Measurements from ENCODE around the gene LDHA. TPM values are rescaled to one million over a fixed set of nuclear protein-coding genes. Genes with fewer than 3 reads are reported as not detected.

Gene LDHA
- total RNA-seq, 6 donors from 2014 or later, result 101 to 417 (median 275) TPM

DNA sequence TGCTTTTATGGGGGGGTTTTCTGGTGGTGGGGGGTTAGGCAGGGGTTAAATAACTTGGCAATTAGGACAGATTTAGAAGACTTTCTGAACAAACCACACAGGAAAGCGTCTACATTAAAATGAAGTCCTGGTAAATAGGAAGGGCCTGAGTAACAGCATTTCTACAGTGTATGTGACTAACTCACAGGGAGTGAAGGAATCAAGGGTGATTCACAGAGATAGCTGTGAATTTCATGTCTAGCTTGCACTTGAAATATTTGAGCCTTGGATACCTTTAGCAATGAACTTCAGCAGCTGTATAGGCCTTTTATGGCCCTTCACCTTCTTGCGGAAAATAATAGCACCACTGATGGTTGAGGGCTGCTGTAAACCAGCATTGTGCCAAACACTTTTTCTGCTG lies 26.1 kb upstream of the LDHA start:
- H3K4me1 ChIP-seq, result no peaks in the 10 kb centered on the region
- H3K36me3 ChIP-seq, result peaks cover 23 to 43% (median 31%) of the 10 kb centered on the region in 4 donors
- no peak for DNase-seq
- no peak for ATAC-seq (ENCODE audit: low FRiP score in 2 of 2)
- H3K9me3 ChIP-seq, result no peaks in the 10 kb centered on the region
- WGBS, 2 donors, result 83% methylated on average over 2 of the region's 2 CpGs
- TF ChIP-seq, protein P1, sequence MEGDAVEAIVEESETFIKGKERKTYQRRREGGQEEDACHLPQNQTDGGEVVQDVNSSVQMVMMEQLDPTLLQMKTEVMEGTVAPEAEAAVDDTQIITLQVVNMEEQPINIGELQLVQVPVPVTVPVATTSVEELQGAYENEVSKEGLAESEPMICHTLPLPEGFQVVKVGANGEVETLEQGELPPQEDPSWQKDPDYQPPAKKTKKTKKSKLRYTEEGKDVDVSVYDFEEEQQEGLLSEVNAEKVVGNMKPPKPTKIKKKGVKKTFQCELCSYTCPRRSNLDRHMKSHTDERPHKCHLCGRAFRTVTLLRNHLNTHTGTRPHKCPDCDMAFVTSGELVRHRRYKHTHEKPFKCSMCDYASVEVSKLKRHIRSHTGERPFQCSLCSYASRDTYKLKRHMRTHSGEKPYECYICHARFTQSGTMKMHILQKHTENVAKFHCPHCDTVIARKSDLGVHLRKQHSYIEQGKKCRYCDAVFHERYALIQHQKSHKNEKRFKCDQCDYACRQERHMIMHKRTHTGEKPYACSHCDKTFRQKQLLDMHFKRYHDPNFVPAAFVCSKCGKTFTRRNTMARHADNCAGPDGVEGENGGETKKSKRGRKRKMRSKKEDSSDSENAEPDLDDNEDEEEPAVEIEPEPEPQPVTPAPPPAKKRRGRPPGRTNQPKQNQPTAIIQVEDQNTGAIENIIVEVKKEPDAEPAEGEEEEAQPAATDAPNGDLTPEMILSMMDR (IDR thresholded peaks at IDR 0.05), result no peak
- no peak for TF ChIP-seq POLR2AphosphoS5 (IDR thresholded peaks at IDR 0.05)
- no peak overlapping the region for H3K4me3 ChIP-seq
- no peak overlapping the region for H3K27ac ChIP-seq
- H3K27me3 ChIP-seq, result no peaks in the 10 kb centered on the region

DNA sequence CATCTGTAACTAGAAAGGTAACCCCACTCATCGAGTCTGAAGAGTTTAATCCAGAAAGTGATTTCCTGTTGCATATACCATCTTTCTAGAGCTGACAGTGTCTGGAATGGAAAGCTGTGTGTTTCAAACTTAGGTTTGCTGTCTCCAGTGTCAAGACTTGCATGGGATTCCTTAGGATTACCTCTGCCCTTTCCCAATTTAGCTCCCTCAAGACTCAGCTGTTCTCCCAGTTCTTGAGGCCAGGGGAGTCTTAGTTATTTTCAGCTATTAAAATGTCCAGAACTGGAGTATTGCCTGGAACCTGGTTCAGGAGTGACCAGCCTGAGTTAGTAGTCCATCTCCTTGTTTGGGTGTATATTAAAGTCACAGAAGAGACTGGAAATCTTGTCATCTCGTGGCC lies 25.0 kb upstream of the LDHA start:
- no peaks in the 10 kb centered on the region for H3K27me3 ChIP-seq
- no peak for ATAC-seq (ENCODE audit: low FRiP score in 2 of 2)
- 58 to 66% methylated on average over 2 of the region's 2 CpGs for WGBS, 2 donors
- H3K9me3 ChIP-seq, result no peaks in the 10 kb centered on the region
- no peak for TF ChIP-seq EP300 (IDR thresholded peaks at IDR 0.05)
- no peak for TF ChIP-seq POLR2A (IDR thresholded peaks at IDR 0.05)
- TF ChIP-seq, protein P1 (IDR thresholded peaks at IDR 0.05), result no peak
- TF ChIP-seq POLR2AphosphoS5 (IDR thresholded peaks at IDR 0.05), result no peak
- no peak overlapping the region for H3K4me3 ChIP-seq
- no peak for DNase-seq
- H3K4me1 ChIP-seq, result no peaks in the 10 kb centered on the region
- H3K27ac ChIP-seq, result no peak overlapping the region
- H3K36me3 ChIP-seq, result peaks cover 11 to 31% (median 20%) of the 10 kb centered on the region in 4 donors

DNA sequence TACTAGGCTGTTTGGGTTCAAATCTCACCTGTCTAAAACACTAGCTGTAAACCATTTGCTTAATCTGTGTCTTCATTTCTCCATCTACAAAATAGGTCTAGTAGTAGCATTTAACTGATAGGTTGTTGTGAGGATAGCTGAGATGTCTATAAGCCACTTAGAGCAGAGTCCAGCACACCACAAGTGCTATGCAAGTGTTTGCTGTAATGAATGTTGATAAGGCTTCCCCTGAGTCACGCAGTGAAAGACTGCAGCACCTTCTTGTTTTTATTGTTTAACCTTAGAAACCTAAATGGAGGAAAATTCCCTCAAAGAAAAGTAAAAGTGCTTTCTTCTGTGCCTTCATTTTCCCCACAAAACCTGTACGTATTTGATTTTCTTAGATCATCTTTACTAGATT lies 23.1 kb upstream of the LDHA start:
- H3K9me3 ChIP-seq, result no peaks in the 10 kb centered on the region
- ATAC-seq (ENCODE audit: low FRiP score in 2 of 2) (no peak), DNase-seq (no peak)
- TF ChIP-seq POLR2AphosphoS5 (IDR thresholded peaks at IDR 0.05), result no peak
- TF ChIP-seq, protein P1 (IDR thresholded peaks at IDR 0.05), result no peak
- TF ChIP-seq POLR2A (IDR thresholded peaks at IDR 0.05), result no peak
- no peak for TF ChIP-seq EP300 (IDR thresholded peaks at IDR 0.05)
- H3K4me3 ChIP-seq, result no peak overlapping the region
- H3K36me3 ChIP-seq, result peaks cover 0 to 13% (median 7%) of the 10 kb centered on the region in 4 donors
- H3K27me3 ChIP-seq, result no peaks in the 10 kb centered on the region
- WGBS, 2 donors, result 87 to 90% methylated on average over 2 of the region's 2 CpGs
- no peaks in the 10 kb centered on the region for H3K4me1 ChIP-seq
- no peak overlapping the region for H3K27ac ChIP-seq

DNA sequence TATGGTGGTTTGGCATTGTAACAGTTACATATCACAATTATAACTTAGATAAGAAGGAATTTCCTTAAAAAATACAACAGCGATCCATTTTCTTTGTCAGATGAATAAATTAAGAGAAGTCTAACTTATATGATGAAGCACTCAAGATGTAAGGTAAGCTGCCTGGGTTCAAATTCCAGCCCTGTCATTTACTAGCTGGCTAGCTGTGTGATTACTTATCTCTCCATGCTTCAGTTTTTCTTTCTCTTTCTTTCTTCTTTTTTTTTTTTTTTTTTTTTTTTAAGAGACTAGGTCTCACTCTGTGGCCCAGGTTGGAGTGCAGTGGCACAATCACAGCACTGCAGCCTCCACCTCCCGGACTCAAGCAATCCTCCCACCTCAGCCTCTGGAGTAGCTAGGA lies 22.2 kb upstream of the LDHA start:
- no peak for ATAC-seq (ENCODE audit: low FRiP score in 2 of 2)

DNA sequence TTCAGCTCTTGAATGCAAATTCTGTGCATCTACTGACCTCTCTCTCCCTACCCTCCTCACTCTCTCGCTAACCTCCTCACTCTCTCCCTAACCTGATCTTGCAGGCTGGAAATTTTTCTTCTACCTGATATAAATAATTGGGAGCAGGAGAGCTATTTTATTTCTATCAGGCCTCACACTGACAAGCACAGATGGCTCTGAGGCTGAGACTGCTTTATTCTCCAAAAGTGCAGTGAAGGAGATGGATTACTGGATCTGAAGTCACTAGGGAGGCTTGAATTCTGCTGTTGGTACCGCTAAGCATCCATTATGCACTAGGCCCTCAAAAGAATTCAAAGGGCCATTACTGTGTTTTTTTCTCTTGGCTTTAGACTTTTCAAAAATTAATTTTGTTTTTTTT lies 19.4 kb upstream of the LDHA start:
- H3K9me3 ChIP-seq, result no peaks in the 10 kb centered on the region
- no peak overlapping the region for H3K27ac ChIP-seq
- DNase-seq, result no peak
- WGBS, 2 donors, result 89 to 93% methylated on average over 2 of the region's 2 CpGs
- no peaks in the 10 kb centered on the region for H3K36me3 ChIP-seq
- ATAC-seq (ENCODE audit: low FRiP score in 2 of 2), result no peak
- no peak for TF ChIP-seq EP300 (IDR thresholded peaks at IDR 0.05)
- no peak for TF ChIP-seq POLR2A (IDR thresholded peaks at IDR 0.05)
- TF ChIP-seq POLR2AphosphoS5 (IDR thresholded peaks at IDR 0.05), result no peak
- TF ChIP-seq, protein P1 (IDR thresholded peaks at IDR 0.05), result no peak
- H3K4me3 ChIP-seq, result no peak overlapping the region
- H3K27me3 ChIP-seq, result no peaks in the 10 kb centered on the region
- H3K4me1 ChIP-seq, result no peaks in the 10 kb centered on the region

More for the DNA sequence above, 22.2 kb upstream of the LDHA start:
- no peaks in the 10 kb centered on the region for H3K9me3 ChIP-seq
- no peaks in the 10 kb centered on the region for H3K27me3 ChIP-seq
- H3K27ac ChIP-seq, result no peak overlapping the region
- no peak overlapping the region for H3K4me3 ChIP-seq
- peaks cover 0 to 3% (median 1%) of the 10 kb centered on the region in 4 donors for H3K36me3 ChIP-seq
- WGBS, 2 donors, result 89 to 93% methylated on average over 2 of the region's 2 CpGs
- H3K4me1 ChIP-seq, result no peaks in the 10 kb centered on the region
- DNase-seq, result no peak
- TF ChIP-seq POLR2A (IDR thresholded peaks at IDR 0.05) (no peak), POLR2AphosphoS5 (IDR thresholded peaks at IDR 0.05) (no peak), EP300 (IDR thresholded peaks at IDR 0.05) (no peak)
- TF ChIP-seq, protein P1 (IDR thresholded peaks at IDR 0.05), result no peak

All from upper lobe of left lung (tissue), 6 donors.